Measurements from ENCODE around the gene ASB5. TPM values are rescaled to one million over a fixed set of nuclear protein-coding genes. Genes with fewer than 3 reads are reported as not detected.

ASB5 gene
- total RNA-seq, 1 donor from 2014 or later: not detected

Other genes starting within 250 kb of the ASB5 start
- gene WDR17, start 203.4 kb downstream of the ASB5 start, total RNA-seq: 1.2 and 2.2 TPM in 2 replicates
- not detected in 2 replicates for gene SPATA4, start 73.6 kb downstream of the ASB5 start, total RNA-seq
- gene SPCS3, start 50.7 kb upstream of the ASB5 start, total RNA-seq: 237 and 244 TPM in 2 replicates